HG03460 (cell line): ENCODE results near the gene CACNA1F.

Source experiments
- ATAC-seq: cut with Tn5 transposase; IDR thresholded peaks from one replicate; pipeline ENCODE4 v1.9.1; 2021; ENCODE audit not compliant: unreplicated experiment

Gene CACNA1F

GRCh38 chrX:49233176-49233575 lies at the start of gene CACNA1F:
TSS of gene CACNA1F (minus strand) at chrX:49233340. CDS start at chrX:49233309, 31 bp downstream.
- no peak for ATAC-seq

GRCh38 chrX:49282647-49283011 lies 49.5 kb upstream of the CACNA1F start:
- ATAC-seq: no peak

GRCh38 chrX:49278081-49278480 lies 44.9 kb upstream of the CACNA1F start:
- no peak for ATAC-seq

- no peak for ATAC-seq
Observed at GRCh38 chrX:49277535-49277830, 44.3 kb upstream of the CACNA1F start.

GRCh38 chrX:49276671-49277534 lies 43.8 kb upstream of the CACNA1F start:
- no peak for ATAC-seq

- no peak for ATAC-seq
Observed at GRCh38 chrX:49276207-49276606, 43.1 kb upstream of the CACNA1F start.

- ATAC-seq: no peak
Observed at GRCh38 chrX:49273181-49273727, 40.1 kb upstream of the CACNA1F start.

- ATAC-seq: no peak
Observed at GRCh38 chrX:49272421-49272820, 39.3 kb upstream of the CACNA1F start.

GRCh38 chrX:49271341-49271740 lies 38.2 kb upstream of the CACNA1F start:
- ATAC-seq: no peak

GRCh38 chrX:49270249-49270921 lies 37.2 kb upstream of the CACNA1F start:
- ATAC-seq: no peak

GRCh38 chrX:49269767-49270248 lies 36.7 kb upstream of the CACNA1F start, which contains the start of gene PPP1R3F:
TSS of gene PPP1R3F (plus strand) at chrX:49269793. CDS start at chrX:49269870, 77 bp downstream.
- peak; percentile 14 for ATAC-seq

GRCh38 chrX:49269010-49269766 lies 36.0 kb upstream of the CACNA1F start:
- ATAC-seq: peak; percentile 91

- ATAC-seq: no peak
Observed at GRCh38 chrX:49268702-49269009, 35.5 kb upstream of the CACNA1F start.

- no peak for ATAC-seq
Observed at GRCh38 chrX:49266523-49267445, 33.6 kb upstream of the CACNA1F start.

- no peak for ATAC-seq
Observed at GRCh38 chrX:49264460-49264859, 31.3 kb upstream of the CACNA1F start, which contains the start of gene FOXP3. TSS of gene FOXP3 (minus strand) at chrX:49264710. CDS start at chrX:49258505, 6,205 bp downstream.

GRCh38 chrX:49263631-49264030 lies 30.5 kb upstream of the CACNA1F start:
- no peak for ATAC-seq

GRCh38 chrX:49262603-49263002 lies 29.5 kb upstream of the CACNA1F start:
- ATAC-seq: no peak

- ATAC-seq: no peak
Observed at GRCh38 chrX:49260221-49260985, 27.3 kb upstream of the CACNA1F start.

GRCh38 chrX:49258749-49259124 lies 25.6 kb upstream of the CACNA1F start:
- no peak for ATAC-seq
